ENCODE data around the gene UBFD1.
"Not testable (repeated sequence)": the region's sequence is repeated elsewhere in the genome, so short reads cannot be mapped to it uniquely, and the experiment has no call there.

Gene UBFD1

DNA sequence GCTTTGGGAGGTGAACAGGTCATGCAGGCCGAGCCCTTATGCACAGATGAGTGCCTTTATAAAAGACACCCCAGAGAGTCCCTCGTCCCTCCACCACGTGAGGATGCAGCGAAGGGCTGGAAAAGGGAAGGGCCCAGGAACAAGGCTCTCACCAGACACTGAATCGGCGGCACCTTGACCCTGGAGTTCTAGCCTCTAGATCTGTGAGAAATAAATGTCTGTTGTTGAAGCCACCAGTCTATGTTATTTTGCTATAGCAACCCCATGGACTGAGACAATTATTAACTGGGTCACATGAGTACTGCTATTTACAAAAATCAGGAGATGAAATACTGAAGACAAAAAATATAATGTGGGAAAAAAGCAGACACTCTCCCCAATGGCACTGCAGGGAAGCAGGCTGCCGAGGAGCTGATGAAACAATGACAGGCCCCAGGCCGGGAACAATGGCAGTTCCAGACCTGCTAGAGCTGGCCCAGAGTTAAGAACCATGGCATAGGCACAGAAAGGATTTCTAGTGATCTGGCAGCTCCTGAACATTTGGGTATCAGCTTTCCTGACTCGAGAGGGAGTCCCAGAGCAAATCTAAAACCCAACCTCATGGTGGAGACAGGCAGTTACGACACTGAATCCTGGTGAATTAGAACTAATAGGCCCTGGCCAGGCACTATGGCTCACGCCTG lies 29.4 kb upstream of the UBFD1 start:
- DNase-seq = no peak

DNA sequence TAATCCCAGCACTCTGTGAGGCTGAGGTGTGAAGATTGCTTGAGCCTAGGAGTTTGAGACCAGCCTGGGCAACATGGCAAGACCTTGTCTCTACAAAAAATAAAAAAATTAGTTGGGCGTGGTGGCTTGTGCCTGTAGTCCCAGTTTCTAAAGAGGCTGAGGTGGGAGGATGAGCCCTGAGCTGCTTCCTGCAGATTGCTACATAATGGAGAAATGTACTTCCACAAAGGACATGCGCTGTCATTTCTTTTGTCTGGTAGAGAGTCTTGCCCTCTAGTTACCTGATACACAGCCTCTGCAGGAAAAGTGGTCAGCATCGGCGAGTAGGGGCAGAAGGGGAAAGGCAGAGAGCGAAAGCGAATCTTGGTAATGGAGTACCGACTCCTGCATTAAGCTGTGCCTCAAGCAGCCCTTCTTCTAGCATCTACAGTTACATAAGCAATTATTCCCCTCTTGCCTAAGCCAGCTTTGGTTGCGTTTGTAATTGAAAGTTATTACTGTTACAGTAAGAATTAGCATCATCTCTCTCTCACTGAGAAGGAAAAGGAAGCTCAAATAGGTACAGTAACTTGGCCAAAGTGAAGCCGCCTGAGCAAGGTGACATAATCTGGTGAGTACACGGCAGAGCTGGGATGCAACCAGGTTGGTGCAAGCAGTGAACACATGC lies 28.8 kb upstream of the UBFD1 start:
- DNase-seq = no peak

DNA sequence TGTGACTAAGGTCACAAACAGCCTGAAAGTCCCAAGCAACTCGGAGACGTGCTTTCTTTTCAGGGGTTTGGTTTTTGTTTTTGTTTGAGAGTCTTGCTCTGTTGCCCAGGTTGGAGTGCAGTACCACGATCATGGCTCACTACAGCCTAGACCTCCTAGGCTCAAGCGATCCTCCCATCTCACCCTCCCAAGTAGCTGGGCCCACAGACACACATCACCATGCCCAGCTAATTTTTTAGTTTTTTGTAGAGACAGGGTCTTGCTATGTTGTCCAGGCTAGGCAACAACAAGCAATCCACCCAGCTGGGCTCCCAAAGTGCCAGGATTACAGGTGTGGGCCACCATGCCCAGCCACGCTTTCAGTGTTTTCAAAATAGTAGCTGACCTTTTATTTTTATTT lies 27.5 kb upstream of the UBFD1 start:
- no peak for DNase-seq

DNA sequence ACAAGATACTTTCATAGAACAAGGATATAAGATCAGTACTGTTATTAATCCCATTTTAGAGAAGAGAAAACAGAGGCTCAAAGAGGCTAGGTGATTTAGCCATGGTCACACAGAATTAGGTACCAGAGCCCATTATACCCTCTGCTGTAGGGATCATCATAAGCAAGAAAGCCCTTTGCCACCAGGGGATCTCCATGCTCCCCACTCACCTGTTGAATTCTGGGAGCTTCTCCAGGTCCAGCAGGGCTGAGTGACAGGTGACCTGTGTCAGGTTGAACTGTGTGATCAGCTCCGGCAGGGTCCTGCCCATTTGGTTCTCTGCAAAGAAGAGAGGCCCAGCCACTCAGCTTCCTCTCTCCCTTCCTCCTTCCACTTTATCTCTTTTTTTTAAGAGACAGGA lies 25.1 kb upstream of the UBFD1 start:
- no peak for DNase-seq

DNA sequence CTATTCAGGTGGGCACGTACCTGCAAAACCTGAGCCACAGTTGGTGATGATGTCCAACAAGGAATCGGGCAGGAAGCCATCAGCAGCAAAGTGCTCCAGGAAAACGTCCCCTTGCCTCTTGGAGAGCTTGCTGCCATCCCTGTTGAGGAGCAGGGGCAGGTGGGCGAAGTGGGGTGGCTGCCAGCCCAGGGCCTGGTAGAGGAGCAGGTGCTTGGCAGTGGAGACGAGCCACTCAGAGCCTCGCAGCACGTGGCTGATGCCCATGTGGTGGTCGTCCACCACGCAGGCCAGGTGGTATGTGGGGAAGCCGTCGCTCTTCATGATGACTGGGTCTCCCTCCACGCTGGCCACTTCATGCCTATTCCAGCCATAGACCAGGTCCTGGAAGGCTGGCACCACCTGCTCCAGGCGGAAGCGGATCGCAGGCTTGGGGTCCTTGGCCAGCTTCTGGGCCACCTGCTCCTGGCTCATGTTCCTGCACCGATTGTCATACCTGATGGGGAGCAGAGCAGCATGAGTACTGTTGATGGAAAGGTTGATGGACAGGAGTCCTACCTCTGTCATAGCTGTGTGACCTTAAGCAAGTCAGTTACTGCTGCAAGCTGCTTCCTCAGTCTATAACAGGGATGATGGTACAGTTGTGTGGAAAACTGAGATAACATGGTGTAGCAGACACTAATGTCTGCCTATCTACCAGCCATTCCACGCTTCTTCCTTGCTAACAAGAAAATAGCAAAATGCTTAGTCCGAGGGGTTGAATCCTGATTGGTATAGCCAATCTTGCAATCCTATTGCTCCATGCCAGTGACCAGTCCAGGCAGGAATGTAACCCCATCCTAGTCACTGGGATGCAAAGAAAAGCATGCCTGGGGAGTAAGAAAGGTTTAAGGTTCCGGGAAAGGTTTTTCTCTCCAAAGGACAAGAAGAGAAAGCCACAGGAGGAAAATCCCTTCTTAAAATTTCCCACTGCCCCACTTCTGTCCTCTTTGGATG lies 22.4 kb upstream of the UBFD1 start:
- no peak for DNase-seq

DNA sequence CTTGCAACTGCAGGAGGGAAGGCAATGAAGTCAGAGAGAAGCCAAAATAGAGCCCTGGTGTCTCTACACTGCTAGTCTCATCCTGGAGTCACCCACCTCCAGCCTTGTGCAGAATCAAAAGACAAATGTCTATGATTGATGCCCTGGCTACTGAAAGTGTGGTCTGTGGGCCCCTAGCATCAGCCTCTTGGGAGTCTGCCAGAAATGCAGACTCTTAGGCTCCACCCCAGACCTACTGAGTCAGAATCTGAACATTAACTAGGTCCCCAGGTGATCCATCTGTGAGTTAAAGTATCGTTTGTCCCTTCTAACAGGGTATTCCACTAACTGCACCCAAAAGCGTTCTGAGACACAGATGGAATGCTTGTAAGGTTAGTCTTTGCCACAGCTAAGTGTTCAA lies 21.6 kb upstream of the UBFD1 start:
- DNase-seq = no peak

DNA sequence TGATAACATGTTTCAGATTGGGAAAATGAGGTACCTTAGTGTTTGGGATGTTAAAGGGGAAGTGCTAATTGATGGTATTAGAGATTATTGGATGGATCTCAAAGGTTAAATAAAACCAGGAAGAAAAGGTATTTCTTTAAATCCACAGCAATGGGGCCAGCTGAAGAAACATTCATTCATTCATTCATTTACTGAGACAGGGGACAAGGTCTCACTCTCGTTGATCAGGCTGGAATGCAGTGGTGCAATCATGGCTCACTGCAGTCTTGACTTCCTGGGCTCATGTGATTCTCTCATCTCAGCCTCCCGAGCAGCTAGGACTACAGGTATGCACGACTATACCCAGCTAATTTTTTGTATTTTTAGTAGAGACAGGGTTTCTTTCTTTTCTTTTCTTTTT lies 20.1 kb upstream of the UBFD1 start:
- no peak for DNase-seq

DNA sequence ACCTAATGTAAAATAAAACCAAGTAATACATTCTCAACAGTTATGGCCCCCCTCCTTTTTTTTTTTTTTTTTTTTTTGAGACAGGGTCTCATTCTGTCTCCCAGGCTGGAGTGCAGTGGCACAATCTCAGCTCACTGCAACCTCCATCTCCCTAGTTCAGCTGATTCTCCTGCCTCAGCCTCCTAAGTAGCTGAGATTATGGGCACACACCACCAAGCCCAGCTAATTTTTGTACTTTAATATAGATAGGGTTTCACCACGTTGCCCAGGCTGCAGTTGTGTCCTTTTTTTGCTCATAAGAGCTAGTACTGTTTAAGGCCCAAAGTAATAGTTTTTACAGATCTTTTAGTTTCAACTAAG lies 18.6 kb upstream of the UBFD1 start:
- DNase-seq = no peak

DNA sequence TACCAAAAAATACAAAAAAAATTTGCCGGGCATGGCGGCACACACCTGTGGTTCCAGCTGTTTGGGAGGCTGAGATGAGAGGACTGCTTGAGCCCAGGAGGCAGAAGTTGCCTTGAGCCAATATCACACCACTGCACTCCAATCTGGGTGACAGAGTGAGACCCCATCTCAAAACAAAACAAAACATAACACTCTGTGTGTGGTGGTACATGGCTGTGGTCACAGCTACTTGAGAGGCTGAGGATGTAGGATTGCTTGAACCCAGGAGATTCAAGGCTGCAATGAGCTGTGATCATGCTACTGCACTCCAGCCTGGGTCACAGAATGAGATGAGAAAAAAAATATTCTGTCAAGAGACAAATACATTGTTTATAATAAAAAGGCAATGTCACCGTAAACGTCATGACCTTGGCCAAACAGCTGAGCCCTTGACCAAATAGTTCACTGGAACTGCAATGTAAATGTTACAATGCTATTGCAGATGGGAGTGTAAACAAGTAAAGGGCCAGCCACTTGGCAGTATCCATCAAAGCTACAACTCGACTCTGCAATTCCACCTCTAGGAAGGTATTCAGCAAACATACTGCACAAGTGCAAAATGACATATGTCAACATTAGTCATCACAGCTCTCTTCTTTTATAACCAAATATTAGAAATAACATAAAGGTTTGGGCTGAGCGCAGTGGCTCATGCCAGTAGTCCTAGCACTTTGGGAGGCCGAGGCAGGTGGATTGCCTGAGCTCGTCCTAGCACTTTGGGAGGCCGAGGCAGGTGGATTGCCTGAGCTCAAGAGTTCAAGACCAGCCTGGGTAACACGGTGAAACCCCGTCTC lies 17.3 kb upstream of the UBFD1 start:
- no peak for DNase-seq

DNA sequence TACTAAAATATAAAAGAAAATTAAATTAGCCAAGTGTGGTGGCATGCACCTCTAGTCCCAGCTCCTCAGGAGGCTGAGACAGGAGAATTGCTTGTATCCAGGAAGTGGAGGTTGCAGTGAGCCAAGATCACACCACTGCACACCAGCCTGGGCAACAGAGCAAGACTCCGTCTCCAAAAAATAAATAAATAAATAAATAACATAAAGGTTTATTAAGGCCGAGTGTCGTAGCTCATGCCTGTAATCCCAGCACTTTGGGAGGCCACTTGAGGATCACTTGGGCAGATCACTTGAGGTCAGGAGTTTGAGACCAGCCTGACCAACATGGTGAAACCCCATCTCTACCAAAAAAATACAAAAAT lies 16.7 kb upstream of the UBFD1 start:
- DNase-seq = not testable (repeated sequence)

DNA sequence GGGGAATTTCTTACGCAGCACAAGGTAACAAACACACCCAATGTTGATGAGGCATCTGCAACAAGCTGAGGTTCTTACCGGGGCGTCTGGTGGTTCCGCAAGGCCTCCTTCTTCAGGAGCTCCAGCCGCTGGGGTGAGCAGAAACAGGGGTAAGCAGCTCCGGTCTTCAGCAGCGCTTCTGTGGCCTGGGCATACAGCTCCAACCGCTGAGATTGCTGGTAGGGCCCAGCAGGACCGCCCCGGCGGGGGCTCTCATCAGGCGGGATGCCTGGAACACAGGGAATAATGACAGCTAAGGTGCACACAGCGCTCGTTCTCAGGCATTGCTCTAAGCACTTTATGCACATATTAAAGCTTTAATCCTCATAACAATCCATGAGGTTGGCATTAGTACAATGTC lies 13.1 kb upstream of the UBFD1 start:
- DNase-seq = no peak

DNA sequence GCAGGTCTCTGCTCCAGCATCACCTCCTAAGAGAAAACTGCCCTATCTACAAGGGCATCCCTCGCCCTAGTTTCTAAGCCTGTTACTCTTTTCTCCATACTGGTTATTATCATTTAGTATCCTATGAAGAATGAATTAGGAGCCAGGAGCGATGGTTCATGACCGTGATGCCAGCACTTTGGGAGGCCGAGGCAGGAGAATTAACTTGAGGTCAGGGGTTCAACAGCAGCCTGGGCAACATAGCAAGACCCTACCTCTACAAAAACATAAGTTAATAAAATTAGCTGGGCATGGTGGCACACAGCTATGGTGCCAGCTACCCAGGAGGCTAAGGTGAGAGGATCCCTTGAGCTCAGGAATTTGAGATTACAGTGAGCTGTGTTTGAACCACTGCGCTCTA lies 7.6 kb upstream of the UBFD1 start:
- DNase-seq = no peak

DNA sequence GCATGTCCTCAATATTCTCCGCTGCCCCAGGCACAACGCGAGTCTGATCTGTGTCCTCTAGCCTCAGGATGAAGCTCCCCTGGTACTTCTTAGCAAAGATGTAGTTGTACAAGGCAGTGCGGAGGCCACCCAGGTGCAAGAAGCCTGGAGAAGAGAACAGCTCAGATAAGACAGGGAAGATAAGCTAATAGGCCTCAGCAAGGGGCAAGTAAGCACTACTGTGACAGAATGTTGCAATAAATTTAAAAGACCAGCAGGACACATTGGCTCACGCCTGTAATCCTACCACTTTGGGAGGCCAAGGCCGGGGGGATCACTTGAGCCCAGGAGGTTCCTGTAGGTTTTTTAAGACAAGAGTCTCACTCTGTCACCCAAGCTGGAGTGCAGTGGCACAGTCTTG lies 5.4 kb upstream of the UBFD1 start:
- no peak for DNase-seq

DNA sequence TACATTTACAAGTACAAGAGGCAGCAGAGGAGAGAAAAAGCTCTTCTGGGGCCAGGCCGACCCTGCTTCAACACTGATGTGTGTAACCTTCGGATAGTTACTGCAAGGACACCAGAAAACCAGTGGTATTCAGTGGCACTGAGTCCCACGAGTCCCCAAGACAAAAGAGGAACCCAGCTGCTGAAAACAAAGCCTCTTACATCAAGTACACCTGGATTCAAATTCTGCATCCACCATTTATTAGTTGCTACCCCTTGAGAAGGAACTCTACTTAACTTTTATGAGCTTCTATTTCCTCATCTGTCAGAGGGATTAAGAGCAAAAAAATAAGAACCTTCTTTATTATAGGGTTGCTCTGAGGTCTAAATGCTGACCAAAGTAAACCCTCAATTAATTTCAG lies 3.0 kb upstream of the UBFD1 start:
- no peak for DNase-seq

DNA sequence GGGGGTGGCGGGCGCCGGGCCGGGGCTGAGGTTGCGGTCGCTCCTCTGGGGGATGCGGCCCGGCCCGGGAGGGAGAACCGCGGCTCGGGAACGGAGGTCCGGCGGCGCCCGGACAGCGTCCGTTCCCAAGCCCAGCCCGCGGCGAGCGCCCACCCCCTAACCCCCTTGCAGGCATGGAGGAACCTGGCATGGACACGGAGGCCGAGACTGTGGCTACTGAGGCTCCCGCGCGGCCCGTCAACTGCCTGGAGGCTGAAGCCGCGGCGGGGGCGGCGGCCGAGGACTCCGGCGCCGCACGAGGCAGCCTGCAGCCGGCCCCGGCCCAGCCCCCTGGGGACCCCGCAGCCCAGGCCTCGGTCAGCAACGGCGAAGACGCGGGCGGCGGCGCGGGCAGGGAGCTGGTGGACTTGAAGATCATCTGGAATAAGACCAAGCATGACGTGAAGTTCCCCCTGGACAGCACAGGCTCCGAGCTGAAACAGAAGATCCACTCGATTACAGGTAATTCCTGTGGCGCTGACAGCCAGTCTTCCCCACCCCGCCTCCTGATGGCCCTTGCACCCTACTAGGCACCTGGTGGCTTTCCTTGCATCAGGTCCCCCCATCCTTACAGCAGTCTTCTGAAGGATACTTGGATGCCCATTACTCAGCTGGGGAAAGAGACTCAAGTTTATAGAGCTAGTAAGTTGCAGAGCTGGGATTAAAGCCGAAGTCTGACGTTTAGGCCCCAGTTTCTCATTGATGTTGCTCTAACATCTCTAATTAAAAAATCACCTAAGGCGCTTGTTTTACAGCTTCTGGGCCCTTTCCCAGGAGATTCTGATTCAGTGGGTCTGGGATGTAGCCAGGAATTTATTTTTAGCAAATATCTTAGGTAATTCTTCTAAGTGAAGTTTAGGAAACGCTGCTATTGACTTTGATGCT lies 514 bp downstream of the UBFD1 start:
- DNase-seq = no peak

DNA sequence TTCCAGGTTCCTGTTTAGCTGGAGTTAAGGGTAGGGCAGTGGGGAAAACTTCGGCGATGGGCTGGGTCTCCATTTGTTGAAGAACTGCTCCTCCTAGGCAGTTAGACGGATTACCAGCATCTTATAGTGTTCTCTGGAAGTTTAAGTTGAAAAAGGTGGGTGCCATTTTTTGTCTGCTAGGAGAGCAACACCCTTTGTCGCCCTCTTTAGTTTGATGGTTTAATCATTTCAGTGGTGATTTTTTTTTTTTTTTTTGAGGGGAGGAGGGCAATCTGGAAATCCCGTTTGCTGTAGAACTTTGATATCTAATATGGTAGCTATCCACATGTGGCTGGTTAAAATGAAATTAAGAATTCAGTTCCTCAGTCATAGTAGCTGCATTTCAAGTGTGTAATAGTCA lies 4.1 kb downstream of the UBFD1 start:
- no peak for DNase-seq

DNA sequence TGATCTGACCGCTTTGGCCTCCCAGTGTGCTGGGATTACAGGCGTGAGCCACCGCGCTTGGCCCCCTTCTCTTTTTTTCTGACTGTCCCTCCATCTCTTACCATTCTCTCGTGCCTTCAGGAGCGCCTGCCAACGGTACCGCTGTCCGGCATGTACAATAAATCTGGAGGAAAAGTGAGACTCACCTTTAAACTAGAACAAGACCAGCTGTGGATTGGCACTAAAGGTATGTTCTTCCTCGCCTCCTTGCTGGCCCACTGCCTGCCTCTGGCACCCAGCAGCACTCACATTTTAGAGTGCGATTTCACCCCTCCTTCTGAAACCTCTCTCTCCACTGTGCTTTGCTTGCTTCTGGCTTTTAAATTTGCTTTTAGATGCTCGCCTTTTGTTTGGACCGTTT lies 5.0 kb downstream of the UBFD1 start:
- no peak for DNase-seq

DNA sequence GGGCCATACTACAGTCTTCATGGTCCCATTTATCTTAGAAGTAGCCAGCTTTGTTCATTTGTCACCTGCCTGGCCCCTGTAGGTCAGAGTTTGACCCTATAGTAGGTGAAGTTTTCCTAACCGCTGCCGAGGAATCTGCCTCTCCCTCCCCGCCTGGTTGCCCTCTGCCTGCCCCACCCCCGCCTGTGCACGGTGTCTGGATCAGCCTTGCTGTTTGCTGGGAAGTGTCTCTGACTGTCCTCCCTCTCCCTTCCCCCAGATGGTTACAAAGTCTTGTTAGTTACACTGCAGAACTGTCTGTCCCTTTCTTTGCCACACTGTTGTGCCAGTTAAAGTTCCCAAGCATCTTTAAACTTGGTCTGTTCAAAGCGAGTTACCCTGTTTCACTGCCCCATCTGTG lies 5.7 kb downstream of the UBFD1 start:
- no peak for DNase-seq

DNA sequence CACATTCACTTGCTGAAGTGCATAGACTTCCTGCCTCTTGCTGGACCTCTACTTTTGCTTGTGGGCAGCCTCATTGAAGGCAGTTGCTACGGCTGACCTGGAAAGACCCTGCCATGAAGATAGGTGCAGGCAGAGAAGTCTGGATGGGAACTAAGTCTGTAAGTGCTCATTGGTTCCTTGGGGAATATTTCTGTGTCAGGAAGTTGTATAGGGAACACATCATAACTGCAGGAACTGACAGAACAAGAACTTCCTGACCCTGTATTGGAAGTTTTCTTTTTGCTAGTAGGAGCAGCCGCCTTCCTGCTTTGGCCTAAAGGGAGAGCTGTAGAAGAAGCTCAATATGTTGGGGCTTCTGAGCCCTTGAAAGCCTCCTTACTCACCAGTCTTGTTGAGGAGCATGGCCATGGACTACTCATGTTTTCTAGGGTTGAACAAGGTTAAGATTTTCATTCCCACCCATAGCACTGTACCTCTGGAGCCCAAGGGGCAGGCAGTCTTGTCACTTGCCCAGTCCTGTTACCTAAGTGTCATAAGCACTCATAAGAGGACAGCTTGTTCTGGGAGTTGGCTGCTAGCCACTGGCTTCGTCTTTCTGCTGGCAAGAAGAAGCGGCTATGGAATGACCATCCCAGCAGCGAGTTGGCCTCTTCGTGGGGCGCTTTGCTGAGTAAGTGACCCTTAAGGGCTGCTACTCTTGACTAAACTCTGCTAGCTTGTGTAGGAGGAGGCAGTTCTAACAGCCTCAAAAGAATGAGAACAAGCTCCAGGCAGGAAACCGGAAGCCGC lies 7.2 kb downstream of the UBFD1 start:
- no peak for DNase-seq

DNA sequence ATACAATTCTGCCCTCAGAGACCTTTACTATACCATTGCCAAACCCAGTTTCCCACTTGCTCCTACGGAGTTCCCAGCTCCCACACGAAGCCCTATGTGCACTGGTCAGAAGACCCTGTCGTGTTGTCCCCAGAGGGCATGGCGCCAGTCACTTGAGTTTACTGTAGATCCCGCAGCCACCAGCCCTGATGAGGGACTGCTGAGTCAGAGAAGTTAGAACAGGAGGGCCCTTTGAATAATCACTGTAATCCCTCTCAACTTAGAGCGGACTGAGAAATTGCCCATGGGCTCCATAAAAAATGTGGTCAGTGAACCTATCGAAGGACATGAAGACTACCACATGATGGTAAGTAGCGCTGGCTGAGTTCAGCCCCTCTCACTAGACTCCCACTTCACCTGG lies 9.2 kb downstream of the UBFD1 start:
- no peak for DNase-seq

DNA sequence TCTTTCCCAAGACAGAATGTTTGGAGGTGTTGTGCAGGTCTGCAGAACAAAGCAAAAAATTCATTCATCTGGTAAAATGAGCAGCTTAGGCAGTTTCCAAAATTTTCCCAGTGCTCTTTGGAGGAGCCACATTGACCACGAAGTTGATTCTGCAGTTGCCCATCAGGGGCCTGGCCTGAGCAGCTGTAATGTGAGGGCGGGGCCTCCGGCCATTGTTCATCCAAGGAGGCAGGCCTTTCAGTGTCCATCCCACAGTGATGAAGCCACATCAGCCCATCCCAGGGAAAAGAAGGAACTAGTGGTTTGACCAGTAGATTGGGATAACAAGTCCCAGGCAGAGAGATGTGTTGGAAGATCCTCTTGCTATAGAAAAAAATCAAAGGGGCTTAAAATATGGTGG lies 10.1 kb downstream of the UBFD1 start:
- no peak for DNase-seq

Measured in bone marrow (tissue), 2 donors.